Caco-2 (cell line): ENCODE measurements around the gene NDC80. TPM values are rescaled to one million over a fixed set of nuclear protein-coding genes. Genes with fewer than 3 reads are reported as not detected.

Experiments
- BruUV-seq: library from RNA; stranded (reverse); fragments of 400-500 nt; replicated peaks from 2 replicates; lab custom pipeline; 2021; lab: Mats Ljungman, UMichigan
- CTCF ChIA-PET: fragments of 300-600 bp; sonication (Branson Sonifier 250); formaldehyde crosslinking; loops from one replicate; lab custom pipeline; 2022; ENCODE audit warnings: antibody characterized with exemption; lab: Charles Lee
- POLR2A ChIA-PET: fragments of 300-600 bp; sonication (Branson Sonifier 250); formaldehyde crosslinking; loops from one replicate; lab custom pipeline; 2022; ENCODE audit warnings: antibody characterized with exemption; lab: Charles Lee
- DNase-seq, 2 experiments: peaks; one replicate each; pipeline versions ENCODE4 v3.0.0 to v3.0.0-alpha.2; 2020 to 2022
- H3K27me3 ChIP-seq: replicated peaks from 2 replicates; pipeline ENCODE4 v1.6.0; 2011; ENCODE audit warnings: low read length; ENCODE audit not compliant: control insufficient read depth, insufficient read depth
- H3K36me3 ChIP-seq: 2 replicates; pipeline ENCODE4 v1.5.1; 2011; ENCODE audit warnings: low read length; ENCODE audit not compliant: control insufficient read depth, insufficient read depth
- H3K4me1 ChIP-seq: fragments of 250-450 bp; sonication (Bioruptor Pico); 2 replicates; pipeline ENCODE4 v1.5.1; 2020; ENCODE audit warnings: mild to moderate bottlenecking
- H3K4me3 ChIP-seq: 2 replicates; pipeline ENCODE4 v1.5.1; 2011; ENCODE audit warnings: low read depth, mild to moderate bottlenecking, control low read depth, low read length
- H3K9me3 ChIP-seq: fragments of 250-450 bp; sonication (Bioruptor Pico); 2 replicates; pipeline ENCODE4 v1.5.1; 2020; ENCODE audit warnings: mild to moderate bottlenecking, moderate library complexity
- H3K27ac Mint-ChIP-seq: one replicate; pipeline ENCODE4 v1.8.0; 2022; ENCODE audit warnings: mixed read lengths; ENCODE audit not compliant: unreplicated experiment
- H3K27me3 Mint-ChIP-seq: one replicate; pipeline ENCODE4 v1.8.0; 2022; ENCODE audit warnings: mixed read lengths; ENCODE audit not compliant: insufficient read depth, unreplicated experiment
- H3K36me3 Mint-ChIP-seq: one replicate; pipeline ENCODE4 v1.8.0; 2022; ENCODE audit warnings: mild to moderate bottlenecking, mixed read lengths; ENCODE audit not compliant: insufficient read depth, unreplicated experiment
- H3K4me1 Mint-ChIP-seq: one replicate; pipeline ENCODE4 v1.8.0; 2022; ENCODE audit warnings: low read depth, mixed read lengths; ENCODE audit not compliant: unreplicated experiment
- H3K4me3 Mint-ChIP-seq: one replicate; pipeline ENCODE4 v1.8.0; 2022; ENCODE audit warnings: mild to moderate bottlenecking, moderate library complexity, mixed read lengths; ENCODE audit not compliant: unreplicated experiment
- H3K9me3 Mint-ChIP-seq: one replicate; pipeline ENCODE4 v1.8.0; 2022; ENCODE audit warnings: mixed read lengths; ENCODE audit not compliant: unreplicated experiment
- intact Hi-C: fragments of 100-400 bp; cut with micrococcal nuclease; formaldehyde crosslinking; loops from one replicate; pipeline ENCODE4 v1.10.0; 2022; ENCODE audit not compliant: unreplicated experiment
- total RNA-seq: library from RNA; stranded (reverse); gene quantifications from 2 replicates; pipeline ENCODE4 v1.2.3, GENCODE V29; 2022
- TF ChIP-seq, protein P1 (sequence below), 2 experiments: fragments of 200-600 bp in 1 of 2; IDR thresholded peaks; 1 replicate in 1 of 2; 2 replicates in 1 of 2; pipeline versions ENCODE4 v1.5.1 to v1.8.0; 2011 to 2022; ENCODE audit warnings: antibody characterized with exemption in 1 of 2, control low read depth in 1 of 2, inconsistent platforms in 1 of 2, low read depth in 1 of 2, low read length in 1 of 2, mild to moderate bottlenecking in 1 of 2, moderate library complexity in 1 of 2; ENCODE audit not compliant: insufficient read depth in 1 of 2, severe bottlenecking in 1 of 2, unreplicated experiment in 1 of 2

Gene NDC80
- total RNA-seq, 1 experiment from 2014 or later, result 52.6 TPM

DNA sequence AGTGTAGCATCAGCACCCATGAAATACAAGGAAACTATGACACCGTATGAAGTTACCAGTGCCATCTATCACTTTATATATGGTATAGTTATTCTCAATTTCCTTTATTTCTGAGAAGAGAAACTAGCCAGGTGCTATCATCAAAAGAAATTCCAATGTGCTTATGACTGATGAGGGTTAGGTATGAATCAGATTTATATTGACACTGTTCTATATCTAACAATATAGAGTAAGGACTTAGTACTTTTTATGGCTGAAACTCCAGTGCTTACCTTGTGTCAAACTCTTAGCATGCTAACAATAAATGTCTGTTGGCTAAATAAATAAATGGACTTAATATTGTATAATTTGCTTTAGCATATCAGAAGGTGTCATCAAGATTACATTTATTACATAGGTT is 7.0 kb upstream of the NDC80 start:
- POLR2A ChIA-PET, result no interaction called here
- H3K4me1 Mint-ChIP-seq, result no peaks in the 10 kb centered on the region
- H3K9me3 Mint-ChIP-seq, result no peaks in the 10 kb centered on the region
- no peak for DNase-seq
- TF ChIP-seq, protein P1, sequence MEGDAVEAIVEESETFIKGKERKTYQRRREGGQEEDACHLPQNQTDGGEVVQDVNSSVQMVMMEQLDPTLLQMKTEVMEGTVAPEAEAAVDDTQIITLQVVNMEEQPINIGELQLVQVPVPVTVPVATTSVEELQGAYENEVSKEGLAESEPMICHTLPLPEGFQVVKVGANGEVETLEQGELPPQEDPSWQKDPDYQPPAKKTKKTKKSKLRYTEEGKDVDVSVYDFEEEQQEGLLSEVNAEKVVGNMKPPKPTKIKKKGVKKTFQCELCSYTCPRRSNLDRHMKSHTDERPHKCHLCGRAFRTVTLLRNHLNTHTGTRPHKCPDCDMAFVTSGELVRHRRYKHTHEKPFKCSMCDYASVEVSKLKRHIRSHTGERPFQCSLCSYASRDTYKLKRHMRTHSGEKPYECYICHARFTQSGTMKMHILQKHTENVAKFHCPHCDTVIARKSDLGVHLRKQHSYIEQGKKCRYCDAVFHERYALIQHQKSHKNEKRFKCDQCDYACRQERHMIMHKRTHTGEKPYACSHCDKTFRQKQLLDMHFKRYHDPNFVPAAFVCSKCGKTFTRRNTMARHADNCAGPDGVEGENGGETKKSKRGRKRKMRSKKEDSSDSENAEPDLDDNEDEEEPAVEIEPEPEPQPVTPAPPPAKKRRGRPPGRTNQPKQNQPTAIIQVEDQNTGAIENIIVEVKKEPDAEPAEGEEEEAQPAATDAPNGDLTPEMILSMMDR (IDR thresholded peaks at IDR 0.05; ENCODE audit: insufficient read depth in 1 of 2, low read depth in 1 of 2, low read length in 1 of 2, severe bottlenecking in 1 of 2, unreplicated experiment in 1 of 2), result no peak
- H3K27me3 ChIP-seq, result no peaks in the 10 kb centered on the region
- CTCF ChIA-PET, result no interaction called here
- H3K36me3 ChIP-seq, result no peaks in the 10 kb centered on the region
- no peaks in the 10 kb centered on the region for H3K27me3 Mint-ChIP-seq
- no TSS peak for BruUV-seq
- intact Hi-C loops, result no loop called here
- H3K9me3 ChIP-seq, result no peaks in the 10 kb centered on the region
- H3K4me3 ChIP-seq, result no peak overlapping the region
- H3K4me1 ChIP-seq, result no peaks in the 10 kb centered on the region
- H3K4me3 Mint-ChIP-seq, result no peak overlapping the region
- peaks cover 9% of the 10 kb centered on the region for H3K36me3 Mint-ChIP-seq
- no peak overlapping the region for H3K27ac Mint-ChIP-seq

DNA sequence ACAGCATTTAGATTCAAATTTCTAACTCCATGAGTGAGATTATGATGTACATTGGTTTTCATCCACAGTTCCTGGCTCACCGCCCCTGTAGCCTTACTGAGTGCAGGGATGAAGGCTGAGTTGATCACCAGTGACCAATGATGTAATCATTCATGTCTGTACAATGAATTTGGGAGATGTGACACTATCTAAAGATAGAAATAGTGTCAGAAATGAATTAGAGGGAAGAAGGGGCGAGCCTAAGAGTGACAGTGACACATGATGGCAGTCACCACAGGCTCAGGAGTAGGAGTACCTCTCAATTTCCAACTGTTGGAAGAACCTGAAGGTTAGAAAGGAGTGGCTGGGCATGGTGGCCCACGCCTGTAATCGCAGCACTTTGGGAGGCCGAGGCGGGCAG is 3.2 kb upstream of the NDC80 start:
- no TSS peak for BruUV-seq
- no peaks in the 10 kb centered on the region for H3K36me3 ChIP-seq
- TF ChIP-seq, protein P1 (IDR thresholded peaks at IDR 0.05; ENCODE audit: insufficient read depth in 1 of 2, low read depth in 1 of 2, low read length in 1 of 2, severe bottlenecking in 1 of 2, unreplicated experiment in 1 of 2), result no peak
- no peaks in the 10 kb centered on the region for H3K27me3 ChIP-seq
- H3K4me3 ChIP-seq, result no peak overlapping the region
- Mint-ChIP-seq H3K36me3 (peaks cover 20% of the 10 kb centered on the region), H3K4me3 (no peak overlapping the region), H3K27me3 (no peaks in the 10 kb centered on the region), H3K9me3 (no peaks in the 10 kb centered on the region), H3K4me1 (no peaks in the 10 kb centered on the region), H3K27ac (no peak overlapping the region)
- peaks cover 15% of the 10 kb centered on the region for H3K4me1 ChIP-seq
- DNase-seq, result no peak
- no peaks in the 10 kb centered on the region for H3K9me3 ChIP-seq
- POLR2A ChIA-PET, result no interaction called here
- CTCF ChIA-PET, result no interaction called here
- intact Hi-C loops, result no loop called here

DNA sequence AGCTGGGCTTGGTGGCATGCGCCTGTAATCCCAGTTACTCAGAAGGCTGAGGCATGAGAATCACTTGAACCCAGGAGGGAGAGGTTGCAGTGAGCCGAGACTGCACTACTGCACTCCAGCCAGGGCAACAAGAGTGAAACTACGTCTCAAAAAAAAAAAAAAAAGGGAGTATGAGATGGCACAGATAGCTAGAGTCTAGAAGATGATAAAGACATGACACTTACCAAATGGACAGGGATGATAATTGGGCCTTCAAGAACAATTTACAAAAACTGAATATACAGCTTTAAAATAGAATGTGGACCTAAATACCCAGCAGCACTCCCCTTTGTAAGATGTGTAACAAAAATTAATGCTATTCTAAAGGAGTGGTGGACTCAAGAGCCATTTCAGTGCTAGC is 2.8 kb upstream of the NDC80 start:
- no peaks in the 10 kb centered on the region for H3K9me3 ChIP-seq
- H3K4me3 Mint-ChIP-seq, result no peak overlapping the region
- no peak overlapping the region for H3K27ac Mint-ChIP-seq
- POLR2A ChIA-PET, result no interaction called here
- no peak overlapping the region for H3K4me3 ChIP-seq
- no peaks in the 10 kb centered on the region for H3K36me3 ChIP-seq
- DNase-seq, result no peak
- H3K4me1 Mint-ChIP-seq, result no peaks in the 10 kb centered on the region
- TF ChIP-seq, protein P1 (IDR thresholded peaks at IDR 0.05; ENCODE audit: insufficient read depth in 1 of 2, low read depth in 1 of 2, low read length in 1 of 2, severe bottlenecking in 1 of 2, unreplicated experiment in 1 of 2), result no peak
- peaks cover 20% of the 10 kb centered on the region for H3K36me3 Mint-ChIP-seq
- H3K9me3 Mint-ChIP-seq, result no peaks in the 10 kb centered on the region
- H3K27me3 Mint-ChIP-seq, result no peaks in the 10 kb centered on the region
- CTCF ChIA-PET, result no interaction called here
- intact Hi-C loops, result no loop called here
- peaks cover 20% of the 10 kb centered on the region for H3K4me1 ChIP-seq
- no TSS peak for BruUV-seq
- H3K27me3 ChIP-seq, result no peaks in the 10 kb centered on the region
